NCI-H510A treated with DMSO at 0.1 percent for 48 hours (cell line): ENCODE results near the gene TNNI3.
"Not testable (repeated sequence)": the region's sequence is repeated elsewhere in the genome, so short reads cannot be mapped to it uniquely, and the experiment has no call there.

Experiments used
- DNase-seq: peaks from one replicate; lab custom pipeline; 2025; lab: John Stamatoyannopoulos, UW

The TNNI3 gene

GRCh38 chr19:55113570-55114039, 43.9 kb downstream of the TNNI3 start:
- DNase-seq: no peak

DNA sequence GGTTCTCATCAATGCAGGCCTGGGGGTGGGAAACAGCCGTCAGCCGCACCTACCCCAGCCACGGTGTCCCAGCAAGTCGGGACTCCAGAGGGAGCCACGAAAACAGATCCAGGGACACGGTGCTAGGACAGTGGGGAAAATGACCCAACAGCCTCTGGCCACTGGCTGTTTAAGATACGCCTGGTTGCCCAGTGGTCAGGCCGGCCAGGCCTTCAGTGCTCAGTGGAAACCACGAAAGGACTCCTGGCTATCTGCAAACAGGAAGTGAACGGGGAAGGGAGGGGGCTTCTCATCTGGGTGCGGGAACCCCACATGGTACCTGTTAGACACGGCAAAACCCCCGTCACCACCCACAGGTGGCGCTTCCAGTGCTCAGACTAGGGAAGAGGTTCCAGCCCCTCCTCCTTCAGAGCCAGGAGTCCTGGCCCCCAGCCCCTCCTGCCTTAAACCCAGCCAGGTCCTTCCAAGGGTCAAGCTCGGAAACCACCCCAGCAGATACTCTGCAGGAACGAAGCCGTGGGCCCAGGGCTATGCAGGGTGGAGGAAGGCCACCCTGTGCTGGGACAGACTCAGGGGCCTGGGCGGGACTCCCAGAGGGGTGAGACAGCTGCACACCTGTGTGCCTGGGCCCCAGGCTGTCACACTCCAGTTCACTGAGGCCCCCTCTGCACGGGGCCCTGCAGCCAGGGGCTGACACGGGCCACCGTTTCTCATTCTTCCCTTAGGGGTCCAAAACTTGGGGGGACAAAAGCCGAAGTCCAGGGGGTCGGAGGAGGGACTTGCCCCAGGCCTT, 44.6 kb downstream of the TNNI3 start:
- no peak for DNase-seq

GRCh38 chr19:55112246-55112776, 45.2 kb downstream of the TNNI3 start:
- DNase-seq: no peak

DNA sequence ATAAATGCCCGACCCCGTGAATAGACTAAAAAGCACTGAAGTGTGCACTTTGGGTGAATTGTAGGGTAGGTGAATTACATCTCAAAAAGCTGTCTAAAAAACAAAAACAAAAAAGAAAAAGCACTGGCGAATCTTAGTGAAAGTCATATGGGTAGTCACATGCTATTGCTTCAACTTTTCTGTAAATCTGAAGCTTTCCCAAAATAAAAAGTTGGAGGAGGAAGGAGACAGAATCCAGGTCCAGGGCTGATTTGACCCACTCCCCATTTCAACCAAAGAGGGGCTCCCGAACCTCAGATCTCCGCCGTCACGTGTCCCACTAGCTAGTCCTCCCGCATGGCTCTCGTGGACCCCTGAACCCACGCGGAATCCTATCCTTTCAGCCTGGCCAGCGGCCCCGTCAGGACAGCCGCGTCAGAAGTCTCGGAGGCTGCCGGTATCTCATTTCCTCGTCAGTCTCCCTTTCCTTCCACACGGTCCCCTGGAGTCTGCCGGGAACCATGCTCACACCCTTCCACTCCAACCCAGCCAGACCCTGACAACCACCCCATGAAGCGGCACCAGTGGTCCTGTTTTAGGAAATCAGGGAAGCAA, 46.2 kb downstream of the TNNI3 start:
- DNase-seq: no peak

- no peak for DNase-seq
These were observed 47.8 kb downstream of the TNNI3 start for GRCh38 chr19:55109527-55110291.

- DNase-seq: not testable (repeated sequence)
These were observed 50.3 kb downstream of the TNNI3 start for GRCh38 chr19:55107252-55107651.

DNA sequence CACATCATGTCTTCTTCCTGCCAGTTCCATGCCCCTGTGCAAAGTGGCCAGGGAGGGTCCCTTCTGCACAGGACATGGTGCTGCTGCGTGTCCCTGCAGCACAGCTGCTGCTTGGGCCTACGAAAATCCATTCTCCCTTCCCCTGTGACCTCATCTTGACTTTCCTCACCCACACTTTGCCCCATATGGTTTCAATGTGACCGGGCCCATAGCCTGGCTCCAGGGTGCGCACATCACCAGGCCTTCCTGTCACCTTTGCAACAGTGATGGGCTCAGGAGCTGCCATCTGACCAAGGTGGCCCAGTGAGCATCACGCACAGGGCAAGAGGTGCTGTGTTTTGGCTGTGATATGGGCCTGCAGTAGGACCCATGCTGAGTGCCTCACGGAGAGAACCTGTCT, 50.9 kb downstream of the TNNI3 start:
- no peak for DNase-seq

GRCh38 chr19:55105237-55105636, 52.3 kb downstream of the TNNI3 start:
- DNase-seq: no peak

DNA sequence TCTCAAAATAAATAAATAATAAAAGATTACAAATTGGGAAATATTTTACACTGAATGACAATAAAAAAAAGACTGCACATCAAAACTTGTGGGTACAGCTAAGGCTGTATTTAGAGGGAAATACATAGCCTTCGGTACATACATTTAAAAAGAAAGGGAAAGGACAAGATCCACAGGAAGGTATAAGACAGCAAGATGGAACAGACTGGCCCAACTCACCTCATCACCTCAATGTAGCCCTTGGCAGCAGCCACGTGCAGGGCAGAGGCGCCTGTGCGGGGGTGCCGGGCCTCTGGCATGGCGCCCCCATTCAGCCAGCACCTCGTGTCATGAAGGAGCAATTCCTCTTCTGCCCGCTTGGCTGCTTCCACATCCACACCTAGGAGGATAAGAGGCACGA, 54.3 kb downstream of the TNNI3 start:
- no peak for DNase-seq
